ENCODE data around the gene GRAMD2B. TPM values are rescaled to one million over a fixed set of nuclear protein-coding genes. Genes with fewer than 3 reads are reported as not detected.

Gene GRAMD2B
- total RNA-seq, 1 donor: 113 TPM

DNA sequence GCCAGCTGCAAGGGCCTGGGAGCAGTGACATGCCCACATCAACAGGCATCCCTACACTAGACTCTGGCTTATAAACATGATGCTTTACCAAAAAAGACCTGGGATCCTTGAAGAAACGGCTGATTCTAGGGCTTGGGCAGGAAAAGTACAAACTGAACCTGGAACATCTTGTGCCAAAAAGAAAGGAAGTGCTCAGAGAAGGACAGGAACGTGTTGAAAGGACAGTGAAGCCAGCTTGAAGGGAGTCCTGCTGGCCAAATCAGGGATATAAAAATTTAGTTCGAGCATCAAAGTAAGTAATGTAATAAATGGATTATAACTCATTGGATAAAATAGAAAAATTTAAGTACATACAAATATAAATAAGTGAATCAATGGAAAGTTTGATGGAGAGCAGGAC is 113.7 kb downstream of the GRAMD2B start:
- TF ChIP-seq, protein P1, sequence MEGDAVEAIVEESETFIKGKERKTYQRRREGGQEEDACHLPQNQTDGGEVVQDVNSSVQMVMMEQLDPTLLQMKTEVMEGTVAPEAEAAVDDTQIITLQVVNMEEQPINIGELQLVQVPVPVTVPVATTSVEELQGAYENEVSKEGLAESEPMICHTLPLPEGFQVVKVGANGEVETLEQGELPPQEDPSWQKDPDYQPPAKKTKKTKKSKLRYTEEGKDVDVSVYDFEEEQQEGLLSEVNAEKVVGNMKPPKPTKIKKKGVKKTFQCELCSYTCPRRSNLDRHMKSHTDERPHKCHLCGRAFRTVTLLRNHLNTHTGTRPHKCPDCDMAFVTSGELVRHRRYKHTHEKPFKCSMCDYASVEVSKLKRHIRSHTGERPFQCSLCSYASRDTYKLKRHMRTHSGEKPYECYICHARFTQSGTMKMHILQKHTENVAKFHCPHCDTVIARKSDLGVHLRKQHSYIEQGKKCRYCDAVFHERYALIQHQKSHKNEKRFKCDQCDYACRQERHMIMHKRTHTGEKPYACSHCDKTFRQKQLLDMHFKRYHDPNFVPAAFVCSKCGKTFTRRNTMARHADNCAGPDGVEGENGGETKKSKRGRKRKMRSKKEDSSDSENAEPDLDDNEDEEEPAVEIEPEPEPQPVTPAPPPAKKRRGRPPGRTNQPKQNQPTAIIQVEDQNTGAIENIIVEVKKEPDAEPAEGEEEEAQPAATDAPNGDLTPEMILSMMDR (IDR thresholded peaks at IDR 0.05; ENCODE audit: insufficient read depth, low read depth, low read length): no peak
- H3K4me3 ChIP-seq (ENCODE audit: low read depth, low read length): no peak overlapping the region
- DNase-seq (ENCODE audit: low read depth): no peak

DNA sequence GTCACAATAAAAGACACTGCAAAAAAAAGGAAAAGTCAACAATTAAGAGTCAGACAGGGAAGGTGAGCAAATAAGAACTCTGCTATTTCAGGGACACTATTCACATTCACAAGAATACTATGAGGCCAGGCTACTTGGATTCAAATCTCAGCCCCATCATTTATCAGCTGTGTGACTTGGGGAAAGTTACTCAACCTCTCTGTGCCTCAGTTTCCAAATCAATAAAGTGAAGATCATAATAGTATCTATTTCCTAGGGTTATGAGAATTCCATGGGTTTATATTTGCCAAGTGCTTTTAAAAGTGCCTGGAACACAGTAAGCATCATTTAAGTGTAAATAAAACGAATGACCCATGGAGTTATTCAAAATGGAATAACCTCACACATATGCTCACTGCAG is 115.4 kb downstream of the GRAMD2B start:
- TF ChIP-seq, protein P1 (IDR thresholded peaks at IDR 0.05; ENCODE audit: insufficient read depth, low read depth, low read length): no peak
- no peak overlapping the region for H3K4me3 ChIP-seq (ENCODE audit: low read depth, low read length)
- no peak for DNase-seq (ENCODE audit: low read depth)

DNA sequence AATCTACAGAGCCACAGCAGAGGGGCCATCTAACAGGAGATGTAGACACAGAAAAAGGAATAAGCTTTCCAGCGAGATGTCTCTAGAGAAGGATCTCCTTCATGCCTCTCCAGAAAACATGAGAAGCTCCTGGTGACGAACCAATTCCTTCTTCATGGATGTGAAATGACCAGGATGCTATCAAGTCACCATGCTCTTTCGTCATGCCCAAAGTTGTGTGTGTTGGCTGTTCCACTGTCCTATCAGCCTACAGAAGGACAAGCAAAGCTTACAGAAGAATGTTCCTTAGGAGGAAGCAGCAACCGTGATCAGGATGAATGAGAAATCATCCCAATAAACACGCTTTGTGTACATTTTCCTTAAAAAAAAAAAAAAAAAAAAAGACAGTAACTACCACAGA is 117.4 kb downstream of the GRAMD2B start:
- H3K4me3 ChIP-seq (ENCODE audit: low read depth, low read length): no peak overlapping the region
- TF ChIP-seq, protein P1 (IDR thresholded peaks at IDR 0.05; ENCODE audit: insufficient read depth, low read depth, low read length): no peak
- DNase-seq (ENCODE audit: low read depth): no peak

DNA sequence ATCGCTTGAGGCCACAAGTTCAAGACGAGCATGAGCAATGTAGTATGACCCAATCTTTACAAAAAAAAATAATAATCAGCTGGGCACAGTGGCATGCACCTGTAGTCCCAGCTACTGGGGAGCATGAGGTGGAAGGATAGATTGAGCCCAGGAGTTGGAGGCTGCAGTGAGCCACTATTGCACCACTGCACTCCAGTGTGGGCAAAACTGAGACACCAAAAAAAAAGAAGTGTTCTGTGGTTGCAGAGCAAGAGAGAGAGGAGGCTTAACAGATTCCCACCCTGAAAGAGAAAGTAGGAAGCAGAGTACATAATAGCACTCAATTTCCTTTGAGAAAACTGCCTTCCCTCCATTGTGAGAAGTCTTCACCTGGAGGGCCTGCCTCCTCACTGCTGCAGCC is 119.2 kb downstream of the GRAMD2B start:
- no peak for DNase-seq (ENCODE audit: low read depth)
- TF ChIP-seq, protein P1 (IDR thresholded peaks at IDR 0.05; ENCODE audit: insufficient read depth, low read depth, low read length): no peak

DNA sequence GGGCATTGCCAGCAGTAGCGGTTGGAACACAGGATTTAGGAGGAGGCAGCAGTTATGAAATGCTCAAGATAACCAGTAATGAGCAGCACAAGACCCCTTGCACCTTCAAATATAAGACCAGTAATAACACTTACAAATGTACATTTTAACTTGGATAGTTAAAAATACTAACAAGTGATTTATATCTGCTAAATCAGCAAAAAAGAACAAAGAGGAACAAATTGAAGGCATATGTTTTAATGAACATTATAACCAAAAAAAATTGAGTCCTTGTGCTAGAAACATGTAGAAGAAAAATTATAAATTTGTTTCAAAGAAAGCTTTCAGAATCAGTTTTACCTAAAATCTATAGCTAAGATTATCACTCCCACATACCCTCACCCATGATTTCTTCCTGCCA is 119.8 kb downstream of the GRAMD2B start:
- H3K4me3 ChIP-seq (ENCODE audit: low read depth, low read length): no peak overlapping the region
- TF ChIP-seq, protein P1 (IDR thresholded peaks at IDR 0.05; ENCODE audit: insufficient read depth, low read depth, low read length): no peak
- no peak for DNase-seq (ENCODE audit: low read depth)

More for the DNA sequence above, 119.2 kb downstream of the GRAMD2B start:
- H3K4me3 ChIP-seq (ENCODE audit: low read depth, low read length): no peak overlapping the region

DNA sequence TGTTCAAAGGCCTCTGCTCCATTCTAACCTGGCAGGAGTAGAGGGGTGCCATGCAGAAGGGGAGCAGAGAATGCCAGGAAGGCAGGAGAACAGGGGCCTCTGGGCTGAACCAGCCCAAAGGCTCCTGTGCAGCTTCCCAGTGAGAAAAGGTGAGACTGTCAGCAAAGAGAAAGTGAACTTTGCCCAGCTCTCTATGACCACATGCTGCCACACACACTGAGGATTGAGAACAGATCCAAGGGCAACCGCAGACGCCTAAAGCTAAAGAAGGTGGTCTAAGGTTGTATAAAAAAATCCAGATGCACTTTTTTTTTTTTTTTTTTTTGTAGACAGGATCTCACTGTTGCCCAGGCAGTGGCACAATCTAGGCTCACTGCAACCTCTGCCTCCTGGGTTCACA is 120.5 kb downstream of the GRAMD2B start:
- DNase-seq (ENCODE audit: low read depth): no peak
- TF ChIP-seq, protein P1 (IDR thresholded peaks at IDR 0.05; ENCODE audit: insufficient read depth, low read depth, low read length): no peak
- H3K4me3 ChIP-seq (ENCODE audit: low read depth, low read length): no peak overlapping the region

Other genes starting within 250 kb of the GRAMD2B start
- 28.7 and 34.5 TPM in 2 replicates for gene ALDH7A1, start 171.8 kb downstream of the GRAMD2B start, total RNA-seq
- 55.4 and 71.2 TPM in 2 replicates for gene PHAX, start 177.5 kb downstream of the GRAMD2B start, total RNA-seq

All from fibroblast of villous mesenchyme (primary cell).